Ishikawa (cell line): ENCODE measurements around the gene KDM5A.

Experiments
- CEBPB ChIP-seq: IDR thresholded peaks from 2 replicates; pipeline ENCODE4 v1.6.1; 2012
- CREB1 ChIP-seq: IDR thresholded peaks from 2 replicates; pipeline ENCODE4 v1.6.1; 2012; ENCODE audit warnings: low read depth
- EGR1 ChIP-seq: IDR thresholded peaks from 2 replicates; pipeline ENCODE4 v1.6.1; 2012
- EP300 ChIP-seq: IDR thresholded peaks from 2 replicates; pipeline ENCODE4 v1.6.1; 2012; ENCODE audit warnings: borderline replicate concordance
- FOXM1 ChIP-seq: IDR thresholded peaks from 2 replicates; pipeline ENCODE4 v1.6.1; 2012; ENCODE audit warnings: low read depth, borderline replicate concordance
- MAX ChIP-seq: IDR thresholded peaks from 2 replicates; pipeline ENCODE4 v1.6.1; 2012
- NFIC ChIP-seq: IDR thresholded peaks from 2 replicates; pipeline ENCODE4 v1.6.1; 2012
- RAD21 ChIP-seq: IDR thresholded peaks from 2 replicates; pipeline ENCODE4 v1.6.1; 2012; ENCODE audit warnings: low read depth
- REST ChIP-seq: IDR thresholded peaks from 2 replicates; pipeline ENCODE4 v1.6.1; 2012; ENCODE audit warnings: low read depth, mild to moderate bottlenecking
- TAF1 ChIP-seq: IDR thresholded peaks from 2 replicates; pipeline ENCODE4 v1.6.1; 2012; ENCODE audit warnings: low read depth, mild to moderate bottlenecking
- TCF12 ChIP-seq: IDR thresholded peaks from 2 replicates; pipeline ENCODE4 v1.6.1; 2012; ENCODE audit warnings: low read depth
- TEAD4 ChIP-seq: IDR thresholded peaks from 2 replicates; pipeline ENCODE4 v1.6.1; 2012
- USF1 ChIP-seq: IDR thresholded peaks from 2 replicates; pipeline ENCODE4 v1.6.1; 2012
- YY1 ChIP-seq: IDR thresholded peaks from 2 replicates; pipeline ENCODE4 v1.6.1; 2012; ENCODE audit warnings: low read depth
- ZBTB7A ChIP-seq: IDR thresholded peaks from 2 replicates; pipeline ENCODE4 v1.6.1; 2012; ENCODE audit warnings: low read depth

KDM5A gene

GRCh38 chr12:359091-359490, 30.0 kb downstream of the KDM5A start:
- TF ChIP-seq CEBPB (no peak), FOXM1 (no peak), TEAD4 (no peak), CREB1 (no peak), RAD21 (no peak), NFIC (no peak), EP300 (no peak), TAF1 (no peak), ZBTB7A (no peak), USF1 (no peak), REST (no peak), TCF12 (no peak), EGR1 (no peak), YY1 (no peak), MAX (no peak)

GRCh38 chr12:356276-356988, 32.7 kb downstream of the KDM5A start:
- TF ChIP-seq EP300 = no peak
- no peak for TF ChIP-seq ZBTB7A
- no peak for TF ChIP-seq NFIC
- TF ChIP-seq RAD21 = no peak
- TF ChIP-seq CREB1 = no peak
- TF ChIP-seq USF1 = no peak
- no peak for TF ChIP-seq MAX
- no peak for TF ChIP-seq EGR1
- no peak for TF ChIP-seq REST
- TF ChIP-seq CEBPB = no peak
- no peak for TF ChIP-seq TAF1
- TF ChIP-seq TCF12 = no peak
- TF ChIP-seq YY1 = no peak

GRCh38 chr12:337039-337438, 52.1 kb downstream of the KDM5A start:
- no peak for TF ChIP-seq EP300
- TF ChIP-seq YY1 = no peak
- TF ChIP-seq EGR1 = no peak
- TF ChIP-seq TCF12 = no peak
- TF ChIP-seq MAX = no peak
- TF ChIP-seq CREB1 = no peak

GRCh38 chr12:334125-334524, 55.0 kb downstream of the KDM5A start:
- no peak for TF ChIP-seq RAD21
- no peak for TF ChIP-seq TCF12
- no peak for TF ChIP-seq YY1
- TF ChIP-seq FOXM1 = no peak
- TF ChIP-seq TAF1 = no peak
- no peak for TF ChIP-seq ZBTB7A

GRCh38 chr12:332581-333205, 56.4 kb downstream of the KDM5A start:
- no peak for TF ChIP-seq TCF12
- no peak for TF ChIP-seq YY1
- TF ChIP-seq CREB1 = no peak
- TF ChIP-seq NFIC = no peak
- TF ChIP-seq CEBPB = no peak
- TF ChIP-seq TEAD4 = no peak

GRCh38 chr12:331287-331686, 57.8 kb downstream of the KDM5A start:
- TF ChIP-seq EP300 (no peak), NFIC (no peak), YY1 (no peak), REST (no peak)
